Rectal smooth muscle tissue (tissue), 1 donor: ENCODE data around the gene CCR5.

Source experiments
- H3K27ac ChIP-seq: one replicate; pipeline ENCODE4 v1.7.0; 2013; ENCODE audit warnings: low read depth, low read length, inconsistent platforms
- H3K27me3 ChIP-seq: one replicate; pipeline ENCODE4 v1.7.0; 2013; ENCODE audit warnings: low read length; ENCODE audit not compliant: control insufficient read depth, insufficient read depth
- H3K36me3 ChIP-seq: one replicate; pipeline ENCODE4 v1.7.0; 2013; ENCODE audit warnings: low read length; ENCODE audit not compliant: control insufficient read depth, insufficient read depth
- H3K4me1 ChIP-seq: one replicate; pipeline ENCODE4 v1.7.0; 2013; ENCODE audit warnings: low read length; ENCODE audit not compliant: control insufficient read depth, insufficient read depth
- H3K4me3 ChIP-seq: one replicate; pipeline ENCODE4 v1.7.0; 2013; ENCODE audit warnings: low read length
- H3K9ac ChIP-seq: one replicate; pipeline ENCODE4 v1.7.0; 2013; ENCODE audit warnings: low read length

Gene CCR5

GRCh38 chr3:46406788-46407611, 36.3 kb downstream of the CCR5 start, which contains the start of the genes CCR5AS and CCRL2:
TSS of gene CCR5AS (minus strand) at chr3:46407066.
TSS of gene CCRL2 (plus strand) at chr3:46407259. CDS start at chr3:46408080, 821 bp downstream.
- H3K9ac ChIP-seq: peak within 1 kb of the TSS; percentile 19

GRCh38 chr3:46407970-46408369, 37.2 kb downstream of the CCR5 start:
- Histone ChIP-seq H3K27ac (no peak overlapping the region), H3K4me3 (peak overlapping the region; percentile 59), H3K27me3 (no peaks in the 10 kb centered on the region), H3K9ac (no peak overlapping the region), H3K36me3 (no peaks in the 10 kb centered on the region), H3K4me1 (no peaks in the 10 kb centered on the region)

More at GRCh38 chr3:46406788-46407611, 36.3 kb downstream of the CCR5 start, which contains the start of the genes CCR5AS and CCRL2:
- H3K27me3 ChIP-seq: no peaks in the 10 kb centered on the region
- H3K27ac ChIP-seq: peak within 1 kb of the TSS; percentile 47
- H3K36me3 ChIP-seq: no peaks in the 10 kb centered on the region
- no peaks in the 10 kb centered on the region for H3K4me1 ChIP-seq
- H3K4me3 ChIP-seq: peak within 1 kb of the TSS; percentile 59

DNA sequence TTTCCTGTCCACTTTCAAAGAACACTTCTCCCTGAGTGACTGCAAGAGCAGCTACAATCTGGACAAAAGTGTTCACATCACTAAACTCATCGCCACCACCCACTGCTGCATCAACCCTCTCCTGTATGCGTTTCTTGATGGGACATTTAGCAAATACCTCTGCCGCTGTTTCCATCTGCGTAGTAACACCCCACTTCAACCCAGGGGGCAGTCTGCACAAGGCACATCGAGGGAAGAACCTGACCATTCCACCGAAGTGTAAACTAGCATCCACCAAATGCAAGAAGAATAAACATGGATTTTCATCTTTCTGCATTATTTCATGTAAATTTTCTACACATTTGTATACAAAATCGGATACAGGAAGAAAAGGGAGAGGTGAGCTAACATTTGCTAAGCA, 38.1 kb downstream of the CCR5 start:
- no peak overlapping the region for H3K9ac ChIP-seq
- no peaks in the 10 kb centered on the region for H3K4me1 ChIP-seq
- no peak overlapping the region for H3K4me3 ChIP-seq
- H3K36me3 ChIP-seq: no peaks in the 10 kb centered on the region
- no peaks in the 10 kb centered on the region for H3K27me3 ChIP-seq
- H3K27ac ChIP-seq: no peak overlapping the region

- Histone ChIP-seq H3K4me1 (no peaks in the 10 kb centered on the region), H3K4me3 (no peak overlapping the region), H3K27me3 (no peaks in the 10 kb centered on the region), H3K36me3 (no peaks in the 10 kb centered on the region), H3K27ac (no peak overlapping the region), H3K9ac (no peak overlapping the region)
Observed at GRCh38 chr3:46409739-46410489, 39.2 kb downstream of the CCR5 start.

- Histone ChIP-seq H3K9ac (no peak overlapping the region), H3K27ac (no peak overlapping the region), H3K27me3 (no peaks in the 10 kb centered on the region), H3K4me3 (no peak overlapping the region), H3K36me3 (no peaks in the 10 kb centered on the region), H3K4me1 (no peaks in the 10 kb centered on the region)
Observed at GRCh38 chr3:46410669-46411068, 39.9 kb downstream of the CCR5 start.

DNA sequence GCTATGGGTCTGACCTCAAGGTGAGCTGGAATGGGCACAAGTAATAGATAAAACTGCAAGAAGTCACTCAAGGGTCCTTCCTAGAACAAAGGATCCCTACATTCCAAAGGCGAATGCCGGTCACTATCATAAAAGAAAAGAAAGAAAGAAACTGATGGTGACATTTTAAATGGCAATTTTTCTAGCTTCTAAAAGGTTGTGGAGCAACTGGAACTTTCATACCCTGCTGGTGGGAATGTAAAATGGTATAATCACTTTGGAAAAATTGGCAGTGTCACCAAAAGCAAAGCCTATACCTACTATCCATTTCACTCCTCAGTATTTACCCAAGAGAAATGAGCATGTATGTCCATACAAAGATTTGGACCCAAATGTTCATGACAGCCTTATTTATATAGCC, 40.5 kb downstream of the CCR5 start:
- H3K36me3 ChIP-seq: no peaks in the 10 kb centered on the region
- no peak overlapping the region for H3K4me3 ChIP-seq
- H3K27ac ChIP-seq: no peak overlapping the region
- no peaks in the 10 kb centered on the region for H3K27me3 ChIP-seq
- no peaks in the 10 kb centered on the region for H3K4me1 ChIP-seq
- H3K9ac ChIP-seq: no peak overlapping the region

- Histone ChIP-seq H3K27ac (no peak overlapping the region), H3K36me3 (no peaks in the 10 kb centered on the region), H3K4me1 (no peaks in the 10 kb centered on the region), H3K9ac (no peak overlapping the region), H3K27me3 (no peaks in the 10 kb centered on the region), H3K4me3 (no peak overlapping the region)
Observed at GRCh38 chr3:46412786-46413298, 42.1 kb downstream of the CCR5 start.

DNA sequence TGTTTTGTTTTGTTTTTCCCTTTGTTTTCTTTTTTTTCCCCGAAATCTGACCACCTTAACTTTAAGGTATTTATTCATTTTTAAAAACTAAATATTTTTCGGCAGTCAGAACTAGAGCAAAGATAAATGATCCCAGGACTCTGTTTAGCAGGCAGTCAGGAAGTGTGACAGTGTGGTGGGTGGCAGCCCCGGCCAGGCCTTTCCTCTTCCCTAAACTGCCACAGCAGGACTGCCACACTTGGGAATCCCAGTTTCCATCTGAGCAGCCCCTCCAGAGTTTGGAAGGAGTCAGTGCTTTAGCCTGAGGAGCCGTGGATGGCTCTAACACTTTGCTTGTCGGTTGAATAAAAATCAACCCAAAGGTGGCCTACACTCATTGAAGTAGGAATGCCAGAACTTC, 43.2 kb downstream of the CCR5 start:
- no peaks in the 10 kb centered on the region for H3K36me3 ChIP-seq
- H3K27me3 ChIP-seq: no peaks in the 10 kb centered on the region
- H3K4me3 ChIP-seq: no peak overlapping the region
- H3K27ac ChIP-seq: no peak overlapping the region
- no peak overlapping the region for H3K9ac ChIP-seq
- no peaks in the 10 kb centered on the region for H3K4me1 ChIP-seq

DNA sequence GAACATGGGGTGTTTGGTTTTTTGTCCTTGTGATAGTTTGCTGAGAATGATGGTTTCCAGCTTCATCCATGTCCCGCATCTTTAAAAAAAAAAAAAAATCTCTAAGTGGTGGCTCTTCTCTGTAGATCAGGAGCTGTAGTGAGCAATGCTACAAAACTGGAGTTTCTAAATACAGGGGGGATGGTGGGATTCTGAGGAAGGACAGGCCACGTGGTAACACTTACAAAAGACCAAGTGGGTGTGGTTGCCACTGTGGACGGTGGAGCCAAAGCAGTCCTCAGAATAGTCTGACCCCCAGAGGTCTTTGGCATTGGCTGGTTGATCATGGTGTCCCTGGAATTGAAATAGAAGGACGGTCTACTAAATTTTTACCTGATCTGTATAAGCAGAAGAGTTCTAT, 44.0 kb downstream of the CCR5 start:
- Histone ChIP-seq H3K4me3 (no peak overlapping the region), H3K36me3 (no peaks in the 10 kb centered on the region), H3K9ac (no peak overlapping the region), H3K27ac (no peak overlapping the region), H3K27me3 (no peaks in the 10 kb centered on the region), H3K4me1 (no peaks in the 10 kb centered on the region)

GRCh38 chr3:46416125-46416810, 45.5 kb downstream of the CCR5 start:
- H3K9ac ChIP-seq: no peak overlapping the region
- no peak overlapping the region for H3K27ac ChIP-seq
- H3K4me1 ChIP-seq: no peaks in the 10 kb centered on the region
- no peaks in the 10 kb centered on the region for H3K36me3 ChIP-seq
- no peak overlapping the region for H3K4me3 ChIP-seq
- H3K27me3 ChIP-seq: no peaks in the 10 kb centered on the region

GRCh38 chr3:46416811-46417510, 46.2 kb downstream of the CCR5 start:
- no peak overlapping the region for H3K9ac ChIP-seq
- H3K4me3 ChIP-seq: no peak overlapping the region
- no peaks in the 10 kb centered on the region for H3K36me3 ChIP-seq
- H3K4me1 ChIP-seq: no peaks in the 10 kb centered on the region
- H3K27me3 ChIP-seq: no peaks in the 10 kb centered on the region
- H3K27ac ChIP-seq: no peak overlapping the region
